HG03442 (cell line): ENCODE results near the gene SEC11A.
"Not testable (repeated sequence)": the region's sequence is repeated elsewhere in the genome, so short reads cannot be mapped to it uniquely, and the experiment has no call there.

Experiments
- ATAC-seq: cut with Tn5 transposase; IDR thresholded peaks from one replicate; pipeline ENCODE4 v1.9.1; 2021; ENCODE audit warnings: mild to moderate bottlenecking, moderate library complexity; ENCODE audit not compliant: unreplicated experiment

The SEC11A gene

DNA sequence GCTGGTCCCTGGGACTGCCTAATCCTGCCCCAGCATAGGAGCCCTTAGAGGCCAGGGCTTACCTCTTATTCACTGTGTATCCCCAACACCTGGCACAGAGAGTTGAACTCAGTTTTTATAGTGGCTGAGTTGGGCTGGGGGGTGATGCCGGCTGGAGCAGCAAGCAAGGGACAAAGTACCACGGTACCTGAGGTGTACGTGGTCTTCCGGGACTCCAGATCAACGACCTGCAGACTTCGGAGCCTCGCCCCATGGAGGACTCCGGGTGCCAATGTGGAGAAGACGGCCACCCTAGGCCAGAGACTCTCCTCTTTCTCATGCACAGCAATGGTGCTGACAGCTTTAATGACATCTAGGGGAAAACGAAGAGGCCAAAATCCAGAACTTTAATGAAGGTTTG is 69.9 kb downstream of the SEC11A start:
- no peak for ATAC-seq

GRCh38 chr15:84645496-84645895 is 70.4 kb downstream of the SEC11A start:
- ATAC-seq: no peak

GRCh38 chr15:84643838-84644237 is 72.1 kb downstream of the SEC11A start:
- ATAC-seq: no peak

- not testable (repeated sequence) for ATAC-seq
Observed at GRCh38 chr15:84642640-84643039, 73.3 kb downstream of the SEC11A start.

DNA sequence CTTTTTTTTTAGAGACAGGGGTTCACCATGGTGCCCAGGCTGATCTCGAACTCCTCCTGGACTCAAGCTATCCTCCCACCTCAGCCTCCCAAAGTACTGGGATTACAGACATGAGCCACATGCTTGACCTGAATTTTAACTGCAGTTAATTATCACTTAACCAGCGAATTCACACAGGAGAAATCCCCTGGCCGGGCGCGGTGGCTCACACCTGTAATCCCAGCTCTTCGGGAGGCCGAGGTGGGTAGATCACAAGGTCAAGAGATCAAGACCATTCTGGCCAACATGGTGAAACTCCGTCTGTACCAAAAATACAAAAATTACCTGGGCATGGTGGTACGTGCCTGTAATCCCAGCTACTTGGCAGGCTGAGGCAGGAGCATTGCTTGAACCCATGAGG is 74.1 kb downstream of the SEC11A start:
- not testable (repeated sequence) for ATAC-seq

DNA sequence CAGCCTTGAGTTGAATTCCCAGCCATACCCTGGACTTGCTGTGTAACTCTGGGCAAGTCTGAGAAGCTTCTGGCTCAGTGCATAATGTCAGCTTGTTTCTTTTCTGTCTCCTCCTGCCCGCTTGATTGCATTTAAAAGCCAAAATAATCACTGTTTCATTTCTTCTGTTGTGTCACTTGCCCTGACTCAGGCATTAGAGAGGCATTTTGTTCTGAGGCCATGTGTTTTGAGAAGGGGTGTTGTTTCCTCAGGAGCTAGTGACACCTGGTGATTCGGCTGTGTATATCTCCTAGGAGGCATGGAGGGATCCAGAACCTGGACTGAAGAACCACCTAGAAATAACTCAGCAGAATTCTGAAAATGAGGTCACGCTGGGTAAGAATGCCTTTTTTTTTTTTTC is 77.8 kb downstream of the SEC11A start:
- ATAC-seq: no peak

DNA sequence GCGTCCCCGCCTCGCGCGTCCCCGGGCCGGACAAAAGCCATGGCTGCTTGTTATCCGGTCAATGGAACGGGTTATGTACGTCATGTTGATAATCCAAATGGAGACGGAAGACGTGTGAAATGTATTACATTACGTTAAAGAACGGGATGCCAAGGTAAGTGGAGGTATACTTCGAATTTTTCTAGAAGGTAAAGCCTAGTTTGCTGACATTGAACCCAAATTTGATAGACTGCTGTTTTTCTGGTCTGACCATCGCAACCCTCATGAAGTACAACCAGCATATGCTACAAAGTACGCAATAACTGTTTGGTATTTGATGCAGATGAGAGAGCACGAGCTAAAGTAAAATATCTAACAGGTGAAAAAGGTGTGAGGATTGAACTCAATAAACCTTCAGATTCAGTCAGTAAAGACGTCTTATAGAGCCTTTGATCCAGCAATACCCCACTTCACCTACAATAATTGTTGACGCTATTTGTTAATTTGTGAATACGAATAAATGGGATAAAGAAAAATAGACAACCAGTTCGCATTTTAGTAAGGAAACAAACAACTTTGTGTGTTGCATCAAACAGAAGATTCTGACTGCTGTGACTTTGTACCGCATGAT is 81.6 kb downstream of the SEC11A start:
- no peak for ATAC-seq

DNA sequence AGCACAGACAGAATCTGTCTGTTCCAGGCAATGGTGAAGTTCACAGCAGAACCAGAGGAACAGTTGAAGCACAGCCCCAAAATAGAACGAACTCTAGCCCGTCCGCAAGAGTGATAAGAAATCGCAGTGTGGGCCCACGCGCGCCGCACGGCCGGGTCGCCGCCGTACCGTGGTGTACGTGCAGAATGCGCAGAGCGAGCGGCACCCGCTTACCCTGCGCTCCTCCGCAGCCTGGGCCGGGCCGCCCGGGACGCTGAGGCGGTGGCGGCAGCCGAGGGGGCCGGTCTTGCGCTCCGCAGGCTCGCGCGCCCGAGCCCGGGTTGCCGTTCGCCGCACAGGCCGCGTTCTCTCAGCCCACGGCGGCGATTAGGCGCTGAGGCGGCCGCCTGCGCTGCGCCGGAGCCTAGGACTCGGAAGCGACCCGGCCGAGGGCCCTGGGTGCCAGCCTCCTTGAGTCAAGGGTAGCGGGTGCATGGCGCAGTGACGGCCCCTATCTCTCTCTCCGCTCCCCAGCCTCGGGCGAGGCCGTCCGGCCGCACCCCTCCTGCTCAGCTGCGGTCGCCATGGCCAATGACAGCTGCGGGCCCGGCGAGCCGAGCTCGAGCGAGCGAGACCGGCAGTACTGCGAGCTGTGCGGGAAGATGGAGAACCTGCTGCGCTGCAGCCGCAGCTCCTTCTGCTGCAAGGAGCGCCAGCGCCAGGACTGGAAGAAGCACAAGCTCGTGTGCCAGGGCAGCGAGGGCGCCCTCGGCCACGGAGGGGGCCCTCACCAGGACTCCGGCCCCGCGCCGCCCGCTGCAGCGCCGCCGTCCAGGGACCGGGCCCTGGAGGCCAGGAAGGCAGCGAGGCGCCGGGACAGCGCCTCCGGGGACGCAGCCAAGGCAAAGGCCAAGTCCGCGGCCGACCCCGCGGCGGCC is 82.4 kb downstream of the SEC11A start:
- peak; percentile 38 for ATAC-seq

DNA sequence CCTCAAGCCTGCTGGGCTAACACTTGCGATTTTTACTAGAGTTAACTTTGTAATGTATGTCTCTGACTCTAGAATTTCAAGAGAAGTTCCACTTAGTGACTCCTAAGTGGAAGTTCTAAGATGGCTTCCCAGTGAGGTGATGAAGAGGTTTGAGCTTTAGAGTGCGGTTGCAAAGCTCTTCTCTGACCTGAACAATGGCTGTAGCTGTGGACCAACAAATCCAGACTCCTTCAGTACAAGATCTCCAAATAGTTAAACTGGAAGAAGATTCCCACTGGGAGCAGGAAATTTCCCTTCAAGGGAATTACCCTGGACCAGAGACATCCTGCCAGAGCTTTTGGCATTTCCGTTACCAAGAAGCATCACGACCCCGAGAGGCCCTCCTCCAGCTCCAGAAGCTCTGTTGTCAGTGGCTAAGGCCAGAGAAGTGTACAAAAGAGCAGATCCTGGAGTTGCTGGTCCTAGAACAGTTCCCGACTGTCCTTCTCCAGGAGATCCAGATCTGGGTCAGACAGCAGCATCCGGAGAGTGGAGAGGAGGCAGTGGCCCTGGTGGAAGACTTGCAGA is 84.2 kb downstream of the SEC11A start:
- ATAC-seq: no peak

DNA sequence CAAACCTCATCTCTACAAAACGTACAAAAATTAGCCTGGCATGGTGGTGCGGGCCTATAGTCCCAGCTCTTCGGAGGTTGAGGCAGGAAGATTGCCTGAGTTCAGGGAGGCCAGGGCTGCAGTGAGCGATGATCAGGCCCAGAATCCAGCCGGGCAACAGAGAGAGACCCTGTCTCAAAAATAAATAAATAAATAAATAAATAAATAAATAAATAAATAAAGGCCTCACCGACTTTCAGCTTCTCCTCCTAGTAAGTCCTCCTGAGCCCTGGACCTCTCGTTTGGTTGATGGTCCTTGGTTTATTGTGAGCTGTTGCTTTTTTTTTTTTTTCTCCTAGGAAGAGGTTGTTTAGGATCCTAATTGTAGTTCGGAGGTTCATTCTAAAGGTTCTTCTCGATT is 86.9 kb downstream of the SEC11A start:
- ATAC-seq: no peak

GRCh38 chr15:84625123-84625522 is 90.8 kb downstream of the SEC11A start:
- ATAC-seq: no peak

DNA sequence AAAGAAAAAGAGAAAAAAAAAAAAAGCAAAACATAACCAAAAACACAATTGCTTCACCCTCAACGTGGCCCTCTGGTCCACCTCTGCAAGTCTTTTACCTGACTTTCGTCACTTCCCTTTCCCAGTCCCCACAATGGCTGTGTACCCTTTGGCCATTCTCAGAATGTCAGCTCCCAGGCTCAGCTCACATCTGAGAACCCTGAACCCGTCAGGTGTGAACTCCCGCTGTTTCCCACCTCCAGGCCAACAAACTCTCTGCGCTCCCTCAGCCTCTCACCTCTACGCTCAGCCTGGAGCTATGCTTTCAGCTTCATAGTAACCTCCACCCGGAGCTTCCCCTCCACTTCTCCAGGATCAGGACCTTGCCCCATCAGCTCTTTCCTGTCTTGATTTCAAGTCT is 91.6 kb downstream of the SEC11A start:
- no peak for ATAC-seq

- ATAC-seq: no peak
Observed at GRCh38 chr15:84621358-84621979, 94.5 kb downstream of the SEC11A start.

GRCh38 chr15:84620626-84621025 is 95.3 kb downstream of the SEC11A start:
- no peak for ATAC-seq
